Liver (tissue), 9 donors: ENCODE data around the gene COX10. TPM values are rescaled to one million over a fixed set of nuclear protein-coding genes. Genes with fewer than 3 reads are reported as not detected.

Source experiments
- DNase-seq: peaks from one replicate; pipeline ENCODE4 v3.0.0-alpha.2; 2017; ENCODE audit warnings: low spot score
- H3K27ac ChIP-seq, 2 donors: one replicate each; pipeline ENCODE4 v1.7.0; 2013; ENCODE audit warnings: inconsistent platforms in 2 of 2, low read length in 2 of 2, control low read depth in 1 of 2, low read depth in 1 of 2, mild to moderate bottlenecking in 1 of 2
- H3K27me3 ChIP-seq, 4 donors: one replicate each; pipeline versions ENCODE4 v1.6.1 to v1.7.0; 2013; ENCODE audit warnings: low read length in 3 of 4, inconsistent platforms in 1 of 4, mild to moderate bottlenecking in 1 of 4, moderate library complexity in 1 of 4; ENCODE audit not compliant: control insufficient read depth in 4 of 4, insufficient read depth in 4 of 4
- H3K36me3 ChIP-seq, 4 donors: one replicate each; pipeline versions ENCODE4 v1.6.1 to v1.7.0; 2013; ENCODE audit warnings: low read length in 3 of 4, mild to moderate bottlenecking in 3 of 4, low read depth in 1 of 4, moderate library complexity in 1 of 4; ENCODE audit not compliant: control insufficient read depth in 4 of 4, insufficient read depth in 3 of 4
- H3K4me1 ChIP-seq, 4 donors: one replicate each; pipeline versions ENCODE4 v1.6.1 to v1.7.0; 2013; ENCODE audit warnings: low read length in 3 of 4, mild to moderate bottlenecking in 3 of 4, moderate library complexity in 1 of 4; ENCODE audit not compliant: control insufficient read depth in 4 of 4, insufficient read depth in 4 of 4
- H3K4me3 ChIP-seq, 3 donors: one replicate each; pipeline versions ENCODE4 v1.6.1 to v1.7.0; 2013; ENCODE audit warnings: low read length in 3 of 3, control low read depth in 1 of 3, low read depth in 1 of 3, mild to moderate bottlenecking in 1 of 3
- H3K9ac ChIP-seq, 2 donors: one replicate each; pipeline ENCODE4 v1.7.0; 2013; ENCODE audit warnings: low read length in 2 of 2, mild to moderate bottlenecking in 2 of 2, moderate library complexity in 2 of 2, control low read depth in 1 of 2, low read depth in 1 of 2
- H3K9me3 ChIP-seq, 4 donors: one replicate each; pipeline versions ENCODE4 v1.6.1 to v1.7.0; 2013; ENCODE audit warnings: low read length in 3 of 4; ENCODE audit not compliant: control insufficient read depth in 4 of 4
- FOXA1 ChIP-seq: IDR thresholded peaks from 2 replicates; pipeline ENCODE4 v1.6.1; 2016; ENCODE audit warnings: antibody characterized with exemption
- FOXA2 ChIP-seq: IDR thresholded peaks from 2 replicates; pipeline ENCODE4 v1.6.1; 2016; ENCODE audit warnings: antibody characterized with exemption
- GABPA ChIP-seq, 2 donors: IDR thresholded peaks in 1 of 2; conservative IDR thresholded peaks in 1 of 2; 2 replicates each; pipeline ENCODE4 v1.6.1; 2016; ENCODE audit warnings: antibody characterized with exemption in 2 of 2, mild to moderate bottlenecking in 1 of 2, moderate library complexity in 1 of 2
- HNF4A ChIP-seq, 2 donors: conservative IDR thresholded peaks; 2 replicates each; pipeline ENCODE4 v1.6.1; 2016; ENCODE audit warnings: antibody characterized with exemption in 2 of 2, mild to moderate bottlenecking in 2 of 2
- HNF4G ChIP-seq: IDR thresholded peaks from 2 replicates; pipeline ENCODE4 v1.6.1; 2016; ENCODE audit warnings: antibody characterized with exemption
- JUND ChIP-seq, 2 donors: IDR thresholded peaks; 2 replicates each; pipeline ENCODE4 v1.6.1; 2016; ENCODE audit warnings: antibody characterized with exemption in 2 of 2
- RAD21 ChIP-seq, 2 donors: IDR thresholded peaks; 2 replicates each; pipeline ENCODE4 v1.6.1; 2016; ENCODE audit warnings: antibody characterized with exemption in 2 of 2, mild to moderate bottlenecking in 2 of 2
- SP1 ChIP-seq: IDR thresholded peaks from 2 replicates; pipeline ENCODE4 v1.6.1; 2018; ENCODE audit warnings: antibody characterized with exemption, mild to moderate bottlenecking
- TAF1 ChIP-seq: conservative IDR thresholded peaks from 2 replicates; pipeline ENCODE4 v1.6.1; 2016; ENCODE audit warnings: antibody characterized with exemption, mild to moderate bottlenecking
- WGBS: extraction: QIAGEN DNeasy Blood & Tissue Kit; methylation state at CpG from one replicate; pipeline ENCODE4 v1.1.7; 2013; 5-methylcytosine and 5-hydroxymethylcytosine counted together
- polyA plus RNA-seq, 2 donors: library from polyadenylated mRNA; stranded (reverse) in 1 of 2; unstranded in 1 of 2; fragments of 200-250 nt in 1 of 2; fragments of >200 nt in 1 of 2; fragmentation: Nextera tagmentation in 1 of 2; extraction: Ambion mirVana in 1 of 2; gene quantifications; one replicate each; pipeline versions ENCODE4 v1.2.1 to v1.2.3, GENCODE V29; 2013 to 2015
- total RNA-seq, 2 donors: library from RNA; depleted of rRNA; stranded (reverse); fragments of >200 nt; gene quantifications; one replicate each; pipeline ENCODE4 v1.2.3, GENCODE V29; 2014
- TF ChIP-seq, protein P1 (sequence below): IDR thresholded peaks from 2 replicates; pipeline ENCODE4 v1.6.1; 2016; ENCODE audit warnings: antibody characterized with exemption
- TF ChIP-seq, protein P2 (sequence below): fragments of 150-350 bp; IDR thresholded peaks from 2 replicates; pipeline ENCODE4 v1.5.1; 2017; ENCODE audit warnings: improper control_type of control experiment, low read depth, low read length; ENCODE audit not compliant: missing input control
- TF ChIP-seq, protein P3 (sequence below): IDR thresholded peaks from 2 replicates; pipeline ENCODE4 v1.6.1; 2016; ENCODE audit warnings: antibody characterized with exemption
- TF ChIP-seq, protein P4 (sequence below): IDR thresholded peaks from 2 replicates; pipeline ENCODE4 v1.6.1; 2016; ENCODE audit warnings: antibody characterized with exemption
- donor health status: healthy.
- donor health status: healthy.
- donor health status: healthy.
- donor health status: healthy.
- donor health status: healthy.

Gene COX10
- total and polyA plus RNA-seq, 4 donors = 7.0 to 15.1 (median 8.7) TPM

DNA sequence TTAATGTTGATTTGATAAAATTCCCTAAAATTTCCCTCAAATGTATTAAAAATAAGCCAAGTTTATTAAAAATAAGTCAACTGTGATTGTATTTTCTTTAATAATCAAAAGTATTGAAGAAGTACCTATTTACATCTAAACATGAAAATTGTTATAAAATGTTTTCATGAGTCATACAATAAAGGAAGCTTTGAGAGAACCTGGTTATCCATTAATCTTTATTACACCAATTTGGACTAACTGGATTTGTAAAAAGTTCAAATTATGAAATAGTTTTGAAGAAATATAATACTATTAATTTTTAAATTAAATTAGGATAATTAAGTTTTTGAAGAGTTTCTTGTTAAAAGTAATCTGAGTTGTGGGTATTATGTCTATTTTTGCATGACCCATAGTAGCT lies 63.8 kb downstream of the COX10 start (continued):
- TF ChIP-seq, protein P1, sequence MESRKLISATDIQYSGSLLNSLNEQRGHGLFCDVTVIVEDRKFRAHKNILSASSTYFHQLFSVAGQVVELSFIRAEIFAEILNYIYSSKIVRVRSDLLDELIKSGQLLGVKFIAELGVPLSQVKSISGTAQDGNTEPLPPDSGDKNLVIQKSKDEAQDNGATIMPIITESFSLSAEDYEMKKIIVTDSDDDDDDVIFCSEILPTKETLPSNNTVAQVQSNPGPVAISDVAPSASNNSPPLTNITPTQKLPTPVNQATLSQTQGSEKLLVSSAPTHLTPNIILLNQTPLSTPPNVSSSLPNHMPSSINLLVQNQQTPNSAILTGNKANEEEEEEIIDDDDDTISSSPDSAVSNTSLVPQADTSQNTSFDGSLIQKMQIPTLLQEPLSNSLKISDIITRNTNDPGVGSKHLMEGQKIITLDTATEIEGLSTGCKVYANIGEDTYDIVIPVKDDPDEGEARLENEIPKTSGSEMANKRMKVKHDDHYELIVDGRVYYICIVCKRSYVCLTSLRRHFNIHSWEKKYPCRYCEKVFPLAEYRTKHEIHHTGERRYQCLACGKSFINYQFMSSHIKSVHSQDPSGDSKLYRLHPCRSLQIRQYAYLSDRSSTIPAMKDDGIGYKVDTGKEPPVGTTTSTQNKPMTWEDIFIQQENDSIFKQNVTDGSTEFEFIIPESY = no peak
- TF ChIP-seq, protein P2, sequence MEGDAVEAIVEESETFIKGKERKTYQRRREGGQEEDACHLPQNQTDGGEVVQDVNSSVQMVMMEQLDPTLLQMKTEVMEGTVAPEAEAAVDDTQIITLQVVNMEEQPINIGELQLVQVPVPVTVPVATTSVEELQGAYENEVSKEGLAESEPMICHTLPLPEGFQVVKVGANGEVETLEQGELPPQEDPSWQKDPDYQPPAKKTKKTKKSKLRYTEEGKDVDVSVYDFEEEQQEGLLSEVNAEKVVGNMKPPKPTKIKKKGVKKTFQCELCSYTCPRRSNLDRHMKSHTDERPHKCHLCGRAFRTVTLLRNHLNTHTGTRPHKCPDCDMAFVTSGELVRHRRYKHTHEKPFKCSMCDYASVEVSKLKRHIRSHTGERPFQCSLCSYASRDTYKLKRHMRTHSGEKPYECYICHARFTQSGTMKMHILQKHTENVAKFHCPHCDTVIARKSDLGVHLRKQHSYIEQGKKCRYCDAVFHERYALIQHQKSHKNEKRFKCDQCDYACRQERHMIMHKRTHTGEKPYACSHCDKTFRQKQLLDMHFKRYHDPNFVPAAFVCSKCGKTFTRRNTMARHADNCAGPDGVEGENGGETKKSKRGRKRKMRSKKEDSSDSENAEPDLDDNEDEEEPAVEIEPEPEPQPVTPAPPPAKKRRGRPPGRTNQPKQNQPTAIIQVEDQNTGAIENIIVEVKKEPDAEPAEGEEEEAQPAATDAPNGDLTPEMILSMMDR = no peak
- TF ChIP-seq HNF4G = no peak

DNA sequence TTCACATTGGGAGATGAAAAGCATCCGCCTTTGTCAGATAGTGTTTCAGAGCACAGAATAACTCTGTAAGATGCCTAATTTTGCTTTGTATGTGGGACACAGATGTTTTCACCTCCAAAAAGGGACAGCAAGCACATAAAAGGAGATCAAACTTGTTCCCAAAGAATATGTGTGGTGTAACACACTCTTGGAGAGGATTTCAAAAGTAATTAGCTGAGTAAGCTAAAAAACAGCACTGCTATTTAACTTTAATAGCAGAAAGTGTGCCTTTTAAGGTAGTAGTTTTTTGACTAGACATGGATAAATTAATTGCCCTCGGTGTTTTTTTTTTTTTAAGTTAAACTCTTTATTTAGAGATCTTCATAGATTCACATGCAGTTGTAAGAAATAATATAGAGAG lies 65.2 kb downstream of the COX10 start:
- no peaks in the 10 kb centered on the region for H3K36me3 ChIP-seq
- no peak for DNase-seq
- H3K27me3 ChIP-seq = no peaks in the 10 kb centered on the region
- 60% methylated on average over 2 of the region's 2 CpGs for WGBS
- H3K9me3 ChIP-seq = no peaks in the 10 kb centered on the region
- H3K4me1 ChIP-seq = peaks cover 0 to 6% (median 3%) of the 10 kb centered on the region in 4 donors
- H3K27ac ChIP-seq = no peak overlapping the region
- H3K4me3 ChIP-seq = no peak overlapping the region
- H3K9ac ChIP-seq = no peak overlapping the region
- TF ChIP-seq, protein P2 = no peak
- no peak for TF ChIP-seq JUND (IDR thresholded peaks at IDR 0.05)
- TF ChIP-seq, protein P1 = no peak
- TF ChIP-seq, protein P3, sequence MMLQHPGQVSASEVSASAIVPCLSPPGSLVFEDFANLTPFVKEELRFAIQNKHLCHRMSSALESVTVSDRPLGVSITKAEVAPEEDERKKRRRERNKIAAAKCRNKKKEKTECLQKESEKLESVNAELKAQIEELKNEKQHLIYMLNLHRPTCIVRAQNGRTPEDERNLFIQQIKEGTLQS = no peak
- TF ChIP-seq HNF4A (conservative IDR thresholded peaks at IDR 0.05) = no peak
- TF ChIP-seq, protein P4, sequence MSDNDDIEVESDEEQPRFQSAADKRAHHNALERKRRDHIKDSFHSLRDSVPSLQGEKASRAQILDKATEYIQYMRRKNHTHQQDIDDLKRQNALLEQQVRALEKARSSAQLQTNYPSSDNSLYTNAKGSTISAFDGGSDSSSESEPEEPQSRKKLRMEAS = no peak
- no peak for TF ChIP-seq SP1
- TF ChIP-seq FOXA2 = no peak
- no peak for TF ChIP-seq FOXA1
- no peak for TF ChIP-seq GABPA (IDR thresholded peaks at IDR 0.05 in 1 of 2, conservative IDR thresholded peaks at IDR 0.05 in 1 of 2)
- no peak for TF ChIP-seq TAF1
- no peak for TF ChIP-seq RAD21 (IDR thresholded peaks at IDR 0.05)
